ENCODE data around the gene KAT5. TPM values are rescaled to one million over a fixed set of nuclear protein-coding genes. Genes with fewer than 3 reads are reported as not detected.
"Not testable (repeated sequence)": the region's sequence is repeated elsewhere in the genome, so short reads cannot be mapped to it uniquely, and the experiment has no call there.

Gene KAT5
- 38.9 and 47.5 TPM in 2 replicates for total RNA-seq

DNA sequence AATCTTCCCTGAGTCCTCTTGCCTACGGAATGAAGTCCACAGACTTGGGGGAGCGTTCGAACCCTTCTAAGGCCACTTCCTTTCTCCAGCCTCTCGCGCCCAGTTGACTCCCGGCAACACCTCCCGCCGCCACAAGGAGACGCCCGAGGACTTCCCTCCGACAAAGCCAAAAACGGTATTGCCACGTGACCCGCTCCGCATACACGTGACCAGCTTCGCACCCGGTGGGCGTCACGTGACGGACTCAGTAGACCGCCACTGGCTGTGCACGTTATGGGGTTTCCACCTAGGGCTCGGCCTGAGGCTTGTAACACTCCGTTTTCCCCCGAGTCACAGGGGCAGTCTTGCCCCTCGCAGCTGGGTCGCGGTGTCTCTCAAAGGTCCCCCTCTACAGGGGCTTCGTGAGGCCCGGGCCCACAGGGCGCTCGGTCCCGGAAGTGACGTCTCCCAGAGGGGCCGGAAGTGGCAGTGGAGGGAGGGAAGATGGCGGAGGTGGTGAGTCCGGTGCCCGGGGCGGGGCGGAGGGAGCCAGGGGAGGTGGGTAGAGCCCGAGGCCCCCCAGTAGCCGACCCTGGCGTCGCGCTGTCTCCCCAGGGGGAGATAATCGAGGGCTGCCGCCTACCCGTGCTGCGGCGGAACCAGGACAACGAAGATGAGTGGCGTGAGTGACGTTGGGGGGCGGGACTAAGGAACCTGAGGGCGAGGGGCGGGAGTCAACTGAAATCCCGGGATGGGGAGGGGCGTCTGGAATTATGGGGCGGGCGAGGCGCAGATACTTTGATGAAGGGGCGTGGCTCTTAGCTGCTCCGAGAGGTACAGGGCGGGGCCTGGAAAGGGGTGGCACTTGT is at the start of gene KAT5:
KAT5 (plus strand) TSS at position 468 of the 848 bp plus-strand sequence; CDS start at position 484, 16 bp downstream.
- DNase-seq (ENCODE audit: extremely low read depth, low read depth, low spot score) = peak; percentile 95

DNA sequence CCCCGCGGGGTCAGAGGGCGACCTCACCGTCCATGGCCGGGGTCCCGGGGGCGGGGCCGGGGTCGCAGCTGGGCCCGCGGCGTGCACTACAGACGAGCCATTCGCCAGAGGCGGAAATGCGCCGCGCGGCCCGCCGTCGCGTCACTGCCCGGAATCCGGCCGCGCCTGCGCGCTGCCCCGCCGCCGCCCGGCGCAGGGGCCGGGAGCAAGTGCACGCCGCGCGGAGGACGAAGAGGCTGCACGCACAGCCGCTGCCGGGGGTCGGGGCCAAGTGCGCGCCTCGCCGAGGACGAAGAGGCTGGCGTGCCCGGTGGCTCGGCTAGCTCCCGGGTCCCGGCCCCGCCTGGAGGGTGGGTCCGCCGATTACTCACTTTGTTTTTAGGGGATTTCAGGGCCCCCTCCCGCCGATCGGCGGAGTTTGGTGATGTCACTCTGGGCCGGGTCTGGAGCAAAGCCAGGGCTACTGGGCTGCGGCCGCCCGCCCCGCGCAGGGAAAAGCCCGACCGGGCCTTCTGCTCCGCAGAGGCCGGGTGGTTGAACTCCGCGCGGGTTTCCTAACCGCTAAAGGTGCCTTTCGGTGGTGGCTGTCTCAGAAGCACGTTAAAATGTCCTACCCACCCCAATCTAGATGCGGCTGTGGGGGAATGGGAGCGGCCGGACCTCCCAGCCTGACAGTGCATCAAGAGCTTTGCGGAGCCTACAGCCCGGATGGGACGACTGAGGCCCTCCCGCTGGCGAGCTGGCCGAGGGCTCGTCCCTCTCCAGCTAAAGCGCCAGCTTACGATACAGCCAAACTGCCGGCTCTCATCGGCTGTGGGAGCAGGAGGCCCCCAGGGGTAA is 49.0 kb upstream of the KAT5 start, which contains the start of gene RELA:
RELA (minus strand) TSS at position 118 of the 840 bp plus-strand sequence; CDS start at position 34, 84 bp downstream.
- no peak for DNase-seq (ENCODE audit: extremely low read depth, low read depth, low spot score)

DNA sequence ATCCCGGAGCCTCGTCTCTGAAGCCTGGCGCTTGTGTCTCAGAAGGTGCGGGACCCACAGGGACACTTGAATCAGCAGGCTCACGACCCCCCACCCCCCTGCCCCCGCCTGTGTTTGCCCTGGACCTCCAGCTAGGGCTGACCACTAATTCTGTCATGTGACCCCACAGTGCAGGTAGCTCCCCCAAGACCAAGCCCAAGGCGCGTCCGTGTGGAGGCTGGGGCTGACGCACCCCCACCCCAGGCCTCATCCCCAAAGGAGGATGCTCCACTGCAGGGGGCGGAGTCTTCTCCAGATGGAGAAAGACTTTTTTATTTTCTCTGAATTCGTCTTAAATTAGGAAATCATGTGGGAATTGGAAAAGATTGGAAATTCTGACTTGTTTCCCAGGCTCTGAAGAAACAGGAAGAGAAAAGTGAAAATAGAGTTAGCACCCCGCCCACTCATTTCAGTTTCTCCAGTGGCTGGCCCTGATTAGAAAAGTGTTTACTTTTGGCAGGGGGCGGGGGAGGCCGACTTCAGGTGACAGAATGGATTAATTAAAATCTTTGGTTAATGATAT is 48.3 kb upstream of the KAT5 start:
- DNase-seq (ENCODE audit: extremely low read depth, low read depth, low spot score) = no peak

DNA sequence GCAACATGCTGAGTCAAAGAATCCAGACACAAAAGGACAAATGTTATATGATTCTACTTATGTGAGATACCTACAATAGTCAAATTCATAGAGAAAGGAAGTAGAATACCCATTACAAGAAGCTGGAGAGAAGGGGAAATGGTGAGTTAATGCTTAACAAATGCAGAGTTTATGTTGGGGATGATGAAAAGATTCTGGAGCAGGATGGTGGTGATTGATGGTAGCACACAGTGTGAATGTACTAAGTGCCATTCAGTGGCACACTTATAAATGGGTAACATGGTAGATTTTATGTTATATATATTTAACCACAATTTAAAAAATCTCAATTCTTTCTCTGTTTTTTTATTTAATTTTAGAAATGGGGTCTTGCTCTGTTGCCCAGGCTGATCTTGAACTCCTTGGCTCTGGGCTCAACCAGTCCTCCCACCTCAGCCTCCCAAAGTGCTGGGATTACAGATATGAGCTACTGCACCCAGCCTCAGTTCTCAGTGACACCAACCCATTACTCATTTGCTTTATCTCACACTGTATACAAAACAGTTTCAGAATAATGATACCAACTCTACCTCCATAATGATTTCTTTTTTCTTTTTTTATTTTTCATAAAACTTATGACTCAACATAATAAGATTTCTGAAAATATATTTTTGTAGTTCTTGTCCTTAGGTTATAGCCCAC is 39.7 kb upstream of the KAT5 start:
- no peak for DNase-seq (ENCODE audit: extremely low read depth, low read depth, low spot score)

DNA sequence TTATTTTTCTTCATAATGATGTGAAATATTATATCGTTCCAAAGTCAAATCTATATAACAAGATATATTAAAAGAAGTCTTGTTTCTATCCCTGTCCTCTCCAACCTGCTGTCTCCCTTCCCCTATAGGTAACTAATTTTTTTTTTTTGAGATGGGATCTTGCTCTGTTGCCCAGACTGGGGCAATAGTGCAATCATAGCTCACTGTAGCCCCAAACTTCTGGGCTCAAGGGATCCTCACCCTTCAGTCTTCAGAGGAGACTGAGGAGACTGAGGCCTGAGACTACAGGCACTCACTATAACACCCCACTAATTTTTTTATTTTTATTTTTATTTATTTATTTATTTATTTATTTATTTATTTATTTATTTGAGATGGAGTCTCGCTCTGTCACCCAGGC is 39.1 kb upstream of the KAT5 start:
- no peak for DNase-seq (ENCODE audit: extremely low read depth, low read depth, low spot score)

DNA sequence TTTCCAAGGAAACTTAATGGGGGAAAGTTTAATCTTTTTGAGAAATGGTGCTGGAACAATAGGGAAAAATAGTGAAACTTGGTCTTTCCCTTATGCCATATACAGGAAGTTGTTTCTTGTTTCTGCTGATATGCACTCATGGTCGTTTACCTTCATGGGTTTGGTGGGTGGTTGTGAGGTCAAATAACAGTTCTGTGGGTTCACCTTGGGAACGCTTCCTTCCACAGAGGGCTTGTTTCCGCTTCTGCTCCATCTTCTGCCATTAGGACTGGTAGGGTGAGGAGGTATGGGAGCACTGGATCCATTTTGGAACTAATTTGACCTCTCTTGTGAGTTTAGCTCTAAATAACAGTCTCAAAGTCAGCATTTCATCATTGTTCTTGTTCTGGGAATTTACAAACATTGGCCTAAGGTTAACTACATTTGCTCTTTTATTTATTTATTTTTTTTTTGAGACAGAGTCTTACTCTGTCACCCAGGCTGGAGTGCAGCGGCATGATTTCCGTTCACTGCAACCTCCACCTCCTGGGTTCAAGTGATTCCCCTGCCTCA is 31.8 kb upstream of the KAT5 start:
- no peak for DNase-seq (ENCODE audit: extremely low read depth, low read depth, low spot score)

DNA sequence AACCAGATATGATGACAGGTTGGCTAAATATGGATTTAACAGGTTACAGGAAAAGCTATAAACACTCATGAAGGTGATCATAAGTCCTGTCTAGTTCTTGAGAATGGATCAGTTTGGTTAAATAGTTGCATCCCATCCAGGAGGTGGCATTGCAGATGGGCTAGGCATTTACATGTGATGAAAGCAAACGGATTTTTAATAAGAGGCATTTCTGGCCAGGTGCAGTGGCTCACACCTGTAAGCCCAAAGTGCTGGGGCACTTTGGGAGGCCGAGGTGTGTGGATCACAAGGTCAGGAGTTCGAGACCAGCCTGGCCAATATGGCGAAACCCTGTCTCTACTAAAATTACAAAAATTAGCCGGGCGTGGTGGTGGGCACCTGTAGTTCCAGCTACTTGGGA is 28.6 kb upstream of the KAT5 start:
- DNase-seq (ENCODE audit: extremely low read depth, low read depth, low spot score) = not testable (repeated sequence)

DNA sequence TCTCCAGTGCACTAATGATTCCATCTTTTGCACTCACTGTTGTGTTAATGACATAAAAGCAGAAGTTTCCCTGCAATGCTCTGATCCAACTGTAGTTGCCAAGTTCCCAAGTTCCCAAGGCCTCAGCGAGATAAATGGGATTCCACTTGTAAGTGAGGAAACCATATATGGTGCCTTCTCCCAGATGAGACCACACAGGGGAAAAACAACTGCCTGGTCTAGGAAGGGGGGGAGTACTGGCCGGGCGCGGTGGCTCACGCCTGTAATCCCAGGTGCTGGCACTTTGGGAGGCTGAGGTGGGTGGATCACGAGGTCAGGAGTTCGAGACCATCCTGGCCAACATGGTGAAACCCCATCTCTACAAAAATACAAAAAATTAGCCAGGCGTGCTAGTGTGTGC is 26.1 kb upstream of the KAT5 start:
- no peak for DNase-seq (ENCODE audit: extremely low read depth, low read depth, low spot score)

DNA sequence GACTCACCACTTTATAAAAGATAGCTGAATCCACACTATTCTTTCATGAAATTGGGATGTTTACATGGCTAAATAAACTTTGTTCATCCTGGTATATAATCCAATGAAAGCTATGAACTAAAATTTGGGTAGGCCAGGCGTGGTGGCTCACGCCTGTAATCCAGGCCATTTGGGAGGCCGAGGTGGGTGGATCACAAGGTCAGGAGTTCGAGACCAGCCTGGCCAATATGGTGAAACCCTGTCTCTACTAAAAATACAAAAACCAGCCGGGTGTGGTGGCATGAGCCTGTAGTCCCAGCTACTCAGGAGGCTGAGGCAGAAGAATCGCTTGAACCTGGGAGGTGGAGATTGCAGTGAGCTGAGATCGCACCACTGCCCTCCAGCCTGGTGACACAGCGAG is 20.2 kb upstream of the KAT5 start:
- not testable (repeated sequence) for DNase-seq (ENCODE audit: extremely low read depth, low read depth, low spot score)

DNA sequence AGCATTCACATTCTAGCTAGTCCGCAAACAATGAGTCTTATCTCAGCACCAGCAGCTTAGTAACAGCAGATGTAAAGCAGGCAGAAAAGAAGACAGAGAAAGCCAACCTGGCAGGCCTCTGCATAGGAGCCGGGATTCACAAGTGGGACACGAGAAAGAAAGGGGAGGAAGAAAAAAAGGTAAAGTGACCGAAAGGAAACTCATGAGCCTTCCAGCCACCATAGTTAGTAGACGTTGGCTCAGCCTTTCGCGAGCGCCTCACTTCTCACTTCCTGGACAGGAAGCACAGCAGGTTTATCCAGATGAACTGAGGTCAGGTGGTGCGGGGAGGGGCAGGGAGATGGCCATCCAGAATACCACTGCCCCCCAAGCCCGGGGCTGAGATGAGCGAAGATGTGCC is 19.7 kb upstream of the KAT5 start:
- DNase-seq (ENCODE audit: extremely low read depth, low read depth, low spot score) = no peak

DNA sequence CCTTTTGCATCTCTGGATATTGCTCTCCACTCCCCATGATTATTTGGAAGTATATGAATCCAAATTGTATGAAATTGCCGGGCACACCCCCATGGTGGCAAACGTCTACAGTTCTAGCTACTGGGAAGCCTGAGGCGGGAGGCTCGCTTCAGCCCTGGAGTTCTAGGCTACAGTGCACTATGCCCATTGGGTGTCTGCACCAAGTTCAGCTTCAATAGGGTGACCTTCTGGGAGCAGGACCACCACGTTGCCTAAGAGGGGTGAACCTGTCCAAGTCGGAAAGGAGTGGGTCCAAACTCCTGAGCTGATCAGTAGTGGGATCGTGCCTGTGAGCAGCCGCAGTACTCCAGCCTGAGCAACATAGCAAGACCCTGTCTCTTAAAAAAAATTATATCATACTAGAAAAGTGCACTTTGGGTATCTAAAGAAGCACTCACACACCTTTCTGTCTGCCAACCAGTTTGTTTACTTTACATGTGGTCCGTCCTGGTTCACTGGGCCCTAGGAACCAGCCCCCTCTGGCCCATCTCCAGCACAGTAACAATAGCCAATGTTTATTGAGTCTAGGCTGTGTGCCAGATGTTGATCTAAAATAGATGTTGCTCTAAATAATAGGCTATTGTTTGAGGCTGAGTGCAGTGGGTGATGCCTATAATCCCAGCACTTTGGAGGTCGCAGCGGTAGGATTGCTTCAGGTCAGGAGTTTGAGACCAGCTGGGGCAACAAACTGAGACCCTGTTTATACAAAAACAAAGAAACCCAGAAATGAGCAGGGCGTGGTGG is 16.4 kb upstream of the KAT5 start:
- DNase-seq (ENCODE audit: extremely low read depth, low read depth, low spot score) = peak; percentile 48

DNA sequence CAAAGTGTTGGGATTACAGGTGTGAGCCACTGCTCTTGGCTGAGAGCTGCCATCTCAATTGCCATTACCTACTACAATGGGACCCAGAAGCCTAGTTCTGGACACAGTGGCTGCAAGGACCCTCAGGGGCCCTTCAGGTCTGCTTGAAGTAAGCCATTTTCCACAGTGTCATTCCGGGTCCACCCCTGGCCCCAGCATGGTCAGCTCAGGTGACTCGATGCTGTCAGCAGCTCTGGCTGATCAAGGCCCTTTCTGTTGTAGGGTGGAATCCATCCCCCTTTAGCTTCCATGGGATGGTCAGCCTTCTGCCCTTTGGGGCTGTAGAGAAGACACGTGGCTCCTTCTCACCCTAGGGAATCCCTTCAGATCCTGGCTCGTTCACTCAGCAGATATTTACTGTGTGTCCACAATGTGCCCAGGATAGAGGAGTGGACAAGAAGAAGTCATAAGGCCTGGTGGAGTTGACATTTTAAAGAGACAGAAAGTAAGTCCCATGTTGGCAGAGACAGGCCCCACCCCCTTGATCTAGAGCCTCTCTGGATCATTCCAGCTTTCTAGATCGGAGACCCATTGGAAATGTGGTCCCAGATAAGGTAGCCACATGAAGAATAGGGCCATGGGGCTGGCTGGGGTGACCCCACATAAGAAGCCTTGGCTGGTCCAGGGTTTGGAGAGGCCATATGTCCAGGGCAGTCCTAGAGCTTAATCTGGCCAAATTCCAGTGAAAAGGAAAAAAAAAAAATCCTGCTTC is 15.1 kb upstream of the KAT5 start:
- DNase-seq (ENCODE audit: extremely low read depth, low read depth, low spot score) = no peak

DNA sequence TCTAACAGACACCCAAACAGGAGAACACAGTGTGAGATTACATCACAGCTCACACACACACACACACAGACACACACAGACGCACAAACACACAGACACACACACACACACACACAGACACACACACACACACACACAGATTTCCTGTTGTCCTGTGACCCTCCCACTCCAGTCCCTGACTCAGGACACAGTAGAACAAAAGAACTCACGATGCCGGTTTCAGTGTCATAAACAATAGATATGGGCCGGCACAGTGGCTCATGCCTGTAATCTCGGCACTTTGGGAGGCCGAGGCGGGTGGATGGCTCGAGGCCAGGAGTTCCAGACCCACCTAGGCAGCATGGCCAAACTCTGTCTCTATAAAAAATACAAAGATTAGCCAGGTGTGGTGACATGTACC is 13.8 kb upstream of the KAT5 start:
- DNase-seq (ENCODE audit: extremely low read depth, low read depth, low spot score) = no peak

DNA sequence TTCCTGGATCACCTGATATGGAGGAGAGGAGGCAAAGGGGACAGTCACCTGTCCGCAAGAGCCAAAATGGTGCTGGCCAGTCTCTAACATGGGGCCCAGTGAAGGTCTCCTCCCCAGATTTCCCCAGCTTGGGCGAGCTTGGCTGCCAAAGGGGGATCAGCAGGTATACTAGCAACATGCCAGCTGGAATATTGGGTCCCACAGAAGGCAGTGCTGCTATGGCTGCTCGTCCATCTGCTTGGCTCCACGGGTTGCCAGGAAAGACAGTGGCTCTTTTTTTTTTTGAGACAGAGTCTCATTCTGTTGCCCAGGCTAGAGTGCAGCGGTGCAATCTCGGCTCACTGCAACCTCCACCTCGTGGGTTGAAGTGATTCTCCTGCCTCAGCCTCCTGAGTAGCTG is 12.7 kb upstream of the KAT5 start:
- DNase-seq (ENCODE audit: extremely low read depth, low read depth, low spot score) = no peak

DNA sequence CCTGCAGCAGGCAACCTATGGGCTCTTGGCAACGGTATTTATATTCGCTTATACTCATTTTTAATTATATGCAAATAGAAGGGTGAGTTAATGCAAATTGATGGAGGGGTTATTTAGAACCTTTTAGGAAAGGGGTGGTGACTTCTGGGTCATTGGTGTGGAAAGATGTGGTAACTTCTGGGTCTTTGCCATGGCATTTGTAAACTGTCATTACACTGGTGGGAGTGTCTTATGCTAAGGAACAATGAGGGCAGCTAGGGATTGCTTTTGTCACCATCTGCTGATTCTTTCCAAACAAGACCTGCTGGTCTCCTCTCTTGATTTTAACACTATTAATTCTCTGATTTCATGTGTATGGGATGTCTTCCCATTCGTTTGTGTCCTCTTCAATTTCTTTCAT is 11.7 kb upstream of the KAT5 start:
- no peak for DNase-seq (ENCODE audit: extremely low read depth, low read depth, low spot score)

DNA sequence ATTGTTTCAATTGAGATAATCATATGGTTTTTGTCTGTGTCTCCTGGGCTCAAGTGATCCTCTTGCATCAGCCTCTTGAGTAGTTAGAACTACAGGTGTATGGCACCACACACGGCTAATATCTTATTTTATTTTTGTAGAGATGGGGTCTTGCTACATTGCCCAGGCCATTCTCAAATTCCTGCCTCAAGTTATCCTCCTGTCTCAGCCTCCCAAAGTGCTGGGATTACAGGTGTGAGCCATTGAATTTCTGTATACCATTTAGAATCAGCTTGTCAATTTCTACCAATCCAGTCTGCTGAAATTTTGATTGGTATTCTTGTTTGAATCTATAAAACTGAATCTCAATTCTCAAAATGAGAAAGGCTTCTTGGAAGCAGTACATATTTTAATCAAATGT is 10.4 kb upstream of the KAT5 start:
- DNase-seq (ENCODE audit: extremely low read depth, low read depth, low spot score) = no peak

DNA sequence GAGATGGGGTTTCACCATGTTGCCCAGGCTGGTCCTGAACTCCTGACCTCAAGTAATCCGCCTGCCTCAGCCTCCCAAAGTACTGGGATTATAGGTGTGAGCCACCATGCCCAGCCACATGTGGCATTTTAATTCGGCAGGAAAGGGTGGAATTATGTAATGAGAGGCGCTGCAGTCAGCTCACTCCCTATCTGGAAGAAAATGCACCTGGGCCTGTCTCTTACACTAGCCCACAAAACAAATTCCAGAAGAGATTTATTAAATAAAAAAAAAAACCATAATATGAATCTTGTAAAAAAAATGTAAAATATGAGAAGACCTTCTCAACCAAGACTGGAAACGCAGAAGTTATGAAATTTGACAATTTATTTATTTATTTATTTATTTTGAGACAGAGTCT is 8.2 kb upstream of the KAT5 start:
- DNase-seq (ENCODE audit: extremely low read depth, low read depth, low spot score) = no peak

DNA sequence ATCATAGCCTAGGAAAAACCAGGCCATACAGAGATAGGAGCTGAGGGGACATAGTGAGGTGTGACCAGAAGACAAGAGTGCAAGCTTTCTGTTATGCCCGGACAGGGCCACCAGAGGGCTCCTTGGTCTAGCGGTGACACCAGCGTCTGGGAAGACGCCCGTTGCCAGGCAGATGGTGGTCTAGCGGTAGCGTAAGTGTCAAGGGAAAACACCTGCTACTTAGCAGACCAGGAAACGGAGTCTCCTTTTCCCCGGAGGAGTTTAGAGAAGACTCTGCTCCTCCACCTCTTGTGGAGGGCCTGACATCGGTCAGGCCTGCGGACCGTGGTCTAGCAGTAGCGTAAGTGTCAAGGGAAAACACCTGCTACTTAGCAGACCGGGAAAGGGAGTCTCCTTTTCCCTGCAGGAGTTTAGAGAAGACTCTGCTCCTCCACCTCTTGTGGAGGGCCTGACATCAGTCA is 5.7 kb upstream of the KAT5 start:
- not testable (repeated sequence) for DNase-seq (ENCODE audit: extremely low read depth, low read depth, low spot score)

DNA sequence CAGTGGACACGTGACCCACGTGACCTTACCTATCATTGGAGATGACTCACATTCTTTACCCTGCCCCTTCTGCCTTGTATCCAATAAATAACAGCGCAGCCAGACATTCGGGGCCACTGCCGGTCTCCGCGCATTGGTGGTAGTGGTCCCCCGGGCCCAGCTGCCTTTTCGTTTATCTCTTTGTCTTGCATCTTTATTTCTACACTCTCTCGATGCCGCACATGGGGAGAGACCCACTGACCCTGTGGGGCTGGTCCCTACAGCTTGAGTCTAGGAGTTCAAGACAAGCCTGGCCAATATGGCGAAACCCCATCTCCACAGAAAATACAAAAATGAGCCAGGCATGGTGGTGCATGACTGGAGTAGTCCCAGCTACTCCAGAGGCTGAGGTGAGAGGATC is 5.0 kb upstream of the KAT5 start:
- not testable (repeated sequence) for DNase-seq (ENCODE audit: extremely low read depth, low read depth, low spot score)
